Mammary epithelial cell (primary cell): Measurements from ENCODE around the gene STX10.

Experiments used
- EZH2 ChIP-seq: IDR thresholded peaks from 2 replicates; pipeline ENCODE4 v1.6.1; 2012; ENCODE audit warnings: low read length, inconsistent platforms, borderline replicate concordance
- TF ChIP-seq, protein P1 (sequence below), 2 donors: IDR thresholded peaks in 1 of 2; conservative IDR thresholded peaks in 1 of 2; 2 replicates each; pipeline ENCODE4 v1.5.1; 2011 to 2012; ENCODE audit warnings: inconsistent platforms in 2 of 2, low read length in 2 of 2, mild to moderate bottlenecking in 2 of 2, control low read depth in 1 of 2, low read depth in 1 of 2; ENCODE audit not compliant: insufficient read depth in 1 of 2; ENCODE audit errors: extremely low read depth in 1 of 2

DNA sequence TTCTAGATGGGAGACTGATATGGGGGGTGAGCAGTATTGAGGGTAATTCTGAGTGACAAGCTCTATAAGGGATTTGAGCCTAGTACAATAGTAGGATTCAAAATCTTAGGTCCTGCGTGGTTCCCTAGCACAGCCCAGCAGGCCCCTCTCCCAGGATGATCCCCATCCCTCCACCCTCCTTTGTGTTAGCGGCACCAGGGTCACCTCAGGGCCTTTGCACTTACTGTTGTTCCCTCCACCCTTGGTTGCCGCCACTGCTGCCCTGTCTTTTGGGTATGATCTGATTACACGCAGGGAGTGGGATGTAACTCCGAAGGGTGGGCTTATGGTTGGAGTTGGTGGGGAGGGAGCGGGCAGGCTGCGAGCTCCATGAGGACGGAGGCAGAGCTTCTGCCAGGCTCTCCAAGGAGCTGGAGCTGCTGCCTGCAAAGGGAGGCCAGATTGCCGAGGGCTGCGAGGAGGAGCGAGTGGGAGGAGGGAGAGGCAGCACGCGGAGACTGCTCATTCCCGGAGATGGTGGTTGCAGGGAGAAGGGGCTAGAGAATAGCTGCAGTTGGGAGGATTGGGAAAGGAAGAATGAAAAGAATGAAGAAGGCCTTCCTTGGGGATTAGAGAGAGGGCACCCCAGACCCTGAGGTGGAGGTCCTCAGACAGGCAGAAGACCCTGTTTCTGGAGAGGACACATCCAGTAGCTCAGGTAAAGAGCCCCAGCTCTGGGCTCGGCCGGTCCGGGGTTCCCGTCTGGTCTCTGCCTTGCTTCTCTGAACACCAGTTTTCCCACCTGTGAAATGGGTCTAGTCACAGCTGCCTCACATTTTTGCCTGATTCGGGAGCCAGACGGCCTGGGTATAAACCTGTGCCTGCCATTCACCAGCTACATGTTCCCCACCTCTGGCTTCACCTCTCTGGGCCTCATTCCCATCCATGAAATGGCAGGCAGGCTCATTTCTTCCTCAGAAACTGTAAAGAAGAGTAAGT lies 26.9 kb downstream of the STX10 start:
- TF ChIP-seq, protein P1, sequence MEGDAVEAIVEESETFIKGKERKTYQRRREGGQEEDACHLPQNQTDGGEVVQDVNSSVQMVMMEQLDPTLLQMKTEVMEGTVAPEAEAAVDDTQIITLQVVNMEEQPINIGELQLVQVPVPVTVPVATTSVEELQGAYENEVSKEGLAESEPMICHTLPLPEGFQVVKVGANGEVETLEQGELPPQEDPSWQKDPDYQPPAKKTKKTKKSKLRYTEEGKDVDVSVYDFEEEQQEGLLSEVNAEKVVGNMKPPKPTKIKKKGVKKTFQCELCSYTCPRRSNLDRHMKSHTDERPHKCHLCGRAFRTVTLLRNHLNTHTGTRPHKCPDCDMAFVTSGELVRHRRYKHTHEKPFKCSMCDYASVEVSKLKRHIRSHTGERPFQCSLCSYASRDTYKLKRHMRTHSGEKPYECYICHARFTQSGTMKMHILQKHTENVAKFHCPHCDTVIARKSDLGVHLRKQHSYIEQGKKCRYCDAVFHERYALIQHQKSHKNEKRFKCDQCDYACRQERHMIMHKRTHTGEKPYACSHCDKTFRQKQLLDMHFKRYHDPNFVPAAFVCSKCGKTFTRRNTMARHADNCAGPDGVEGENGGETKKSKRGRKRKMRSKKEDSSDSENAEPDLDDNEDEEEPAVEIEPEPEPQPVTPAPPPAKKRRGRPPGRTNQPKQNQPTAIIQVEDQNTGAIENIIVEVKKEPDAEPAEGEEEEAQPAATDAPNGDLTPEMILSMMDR (conservative IDR thresholded peaks at IDR 0.05 in 1 of 2, IDR thresholded peaks at IDR 0.05 in 1 of 2; ENCODE audit: extremely low read depth in 1 of 2, insufficient read depth in 1 of 2, low read depth in 1 of 2, low read length in 2 of 2) = no peak
- TF ChIP-seq EZH2 = no peak
